Muscle layer of duodenum (tissue), 2 donors: ENCODE results near the gene CLDN22.

Experiments
- H3K27ac ChIP-seq: one replicate; pipeline ENCODE4 v1.7.0; 2013; ENCODE audit warnings: mild to moderate bottlenecking, low read length
- H3K27me3 ChIP-seq: one replicate; pipeline ENCODE4 v1.7.0; 2013; ENCODE audit warnings: low read depth, mild to moderate bottlenecking, control low read depth, low read length
- H3K36me3 ChIP-seq, 2 donors: one replicate each; pipeline ENCODE4 v1.7.0; 2013; ENCODE audit warnings: low read length in 2 of 2, control low read depth in 1 of 2, mild to moderate bottlenecking in 1 of 2; ENCODE audit not compliant: insufficient read depth in 2 of 2, control insufficient read depth in 1 of 2
- H3K4me1 ChIP-seq, 2 donors: one replicate each; pipeline ENCODE4 v1.7.0; 2013; ENCODE audit warnings: low read length in 2 of 2, mild to moderate bottlenecking in 2 of 2, control low read depth in 1 of 2, moderate library complexity in 1 of 2; ENCODE audit not compliant: insufficient read depth in 2 of 2, control insufficient read depth in 1 of 2
- H3K4me3 ChIP-seq, 2 donors: one replicate each; pipeline ENCODE4 v1.7.0; 2013; ENCODE audit warnings: low read length in 2 of 2, low read depth in 1 of 2, mild to moderate bottlenecking in 1 of 2
- H3K9me3 ChIP-seq, 2 donors: one replicate each; pipeline ENCODE4 v1.7.0; 2013; ENCODE audit warnings: low read length in 2 of 2, control low read depth in 1 of 2, mild to moderate bottlenecking in 1 of 2; ENCODE audit not compliant: control insufficient read depth in 1 of 2
- donor health status: healthy.

CLDN22 gene

GRCh38 chr4:183295711-183296110 lies 24.4 kb downstream of the CLDN22 start:
- Histone ChIP-seq H3K4me1 (no peaks in the 10 kb centered on the region), H3K4me3 (no peak overlapping the region), H3K9me3 (no peaks in the 10 kb centered on the region), H3K27ac (no peak overlapping the region), H3K36me3 (peaks cover 11 to 29% of the 10 kb centered on the region in 2 donors), H3K27me3 (no peaks in the 10 kb centered on the region)

DNA sequence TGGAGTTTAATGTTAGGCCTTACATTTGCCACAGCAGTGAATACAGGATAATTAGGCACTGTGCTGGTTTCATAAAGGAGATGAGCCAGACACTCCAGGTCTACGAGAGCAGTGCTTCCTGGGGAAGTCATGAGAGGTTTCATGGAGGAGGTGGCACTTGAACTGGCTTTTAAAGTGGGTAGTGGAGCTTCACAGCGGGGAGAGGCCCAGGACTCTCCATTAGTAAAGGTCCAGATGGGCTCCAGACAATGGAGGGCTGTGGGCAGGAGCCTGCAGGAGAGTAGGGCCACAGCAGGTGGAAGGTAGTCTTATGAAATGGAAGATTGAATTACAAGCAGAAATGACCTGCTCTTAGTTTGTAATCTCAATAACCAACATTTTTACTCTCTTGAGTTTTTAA lies 29.0 kb downstream of the CLDN22 start:
- H3K36me3 ChIP-seq = peaks cover 21 to 59% of the 10 kb centered on the region in 2 donors
- no peak overlapping the region for H3K4me3 ChIP-seq
- no peaks in the 10 kb centered on the region for H3K27me3 ChIP-seq
- no peaks in the 10 kb centered on the region for H3K4me1 ChIP-seq
- H3K27ac ChIP-seq = no peak overlapping the region
- H3K9me3 ChIP-seq = no peaks in the 10 kb centered on the region

DNA sequence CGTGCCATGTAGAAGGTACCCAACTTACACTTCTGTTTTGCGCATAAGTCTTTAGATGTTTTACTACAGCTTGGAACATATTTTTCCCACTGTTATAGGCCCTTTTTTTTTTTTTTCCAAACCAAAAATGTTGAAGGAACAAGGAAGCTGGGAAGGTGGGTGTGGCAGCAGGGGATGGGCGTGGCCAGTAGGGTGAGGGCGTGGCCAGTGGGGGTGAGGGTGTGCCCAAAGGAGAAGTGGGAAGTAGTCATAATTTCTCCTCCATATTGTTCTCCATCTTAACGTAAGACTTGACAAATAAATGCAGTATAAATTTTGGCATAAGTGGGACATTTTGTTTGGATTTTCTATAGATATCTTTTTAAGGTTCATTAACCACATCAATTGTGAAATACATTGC lies 30.4 kb downstream of the CLDN22 start:
- Histone ChIP-seq H3K4me1 (no peaks in the 10 kb centered on the region), H3K9me3 (no peaks in the 10 kb centered on the region), H3K36me3 (peaks cover 16 to 57% of the 10 kb centered on the region in 2 donors), H3K27me3 (no peaks in the 10 kb centered on the region), H3K27ac (no peak overlapping the region), H3K4me3 (no peak overlapping the region)

DNA sequence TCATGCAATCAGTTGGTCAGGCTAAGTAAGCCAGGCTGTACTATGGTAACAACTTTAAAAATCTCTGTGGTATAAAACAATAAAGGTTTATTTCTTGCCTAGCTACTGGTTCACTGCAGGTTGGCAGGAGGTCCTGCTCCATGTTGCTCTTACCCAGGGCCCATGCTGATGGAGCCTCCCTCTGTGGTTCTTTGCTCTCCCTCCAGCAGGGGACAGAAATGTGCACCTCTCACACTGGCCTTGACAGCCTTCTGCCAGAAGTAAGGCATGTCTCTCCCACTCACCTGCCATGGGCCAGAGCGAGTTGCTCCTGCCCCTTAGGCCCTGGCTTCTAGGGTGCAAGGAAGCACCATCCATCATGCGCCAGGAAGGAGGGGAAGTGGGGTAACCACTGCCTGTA lies 31.1 kb downstream of the CLDN22 start:
- no peak overlapping the region for H3K4me3 ChIP-seq
- no peaks in the 10 kb centered on the region for H3K9me3 ChIP-seq
- peaks cover 23 to 63% of the 10 kb centered on the region in 2 donors for H3K36me3 ChIP-seq
- H3K27me3 ChIP-seq = no peaks in the 10 kb centered on the region
- no peak overlapping the region for H3K27ac ChIP-seq
- no peaks in the 10 kb centered on the region for H3K4me1 ChIP-seq

GRCh38 chr4:183287677-183288076 lies 32.4 kb downstream of the CLDN22 start:
- Histone ChIP-seq H3K9me3 (no peaks in the 10 kb centered on the region), H3K4me3 (no peak overlapping the region), H3K27me3 (no peaks in the 10 kb centered on the region), H3K27ac (no peak overlapping the region), H3K4me1 (no peaks in the 10 kb centered on the region), H3K36me3 (peaks cover 30 to 69% of the 10 kb centered on the region in 2 donors)

- H3K27me3 ChIP-seq = no peaks in the 10 kb centered on the region
- no peaks in the 10 kb centered on the region for H3K4me1 ChIP-seq
- no peak overlapping the region for H3K27ac ChIP-seq
- H3K36me3 ChIP-seq = peaks cover 34 to 71% of the 10 kb centered on the region in 2 donors
- H3K9me3 ChIP-seq = no peaks in the 10 kb centered on the region
- no peak overlapping the region for H3K4me3 ChIP-seq
Measured at GRCh38 chr4:183287309-183287659, 32.8 kb downstream of the CLDN22 start.

- no peaks in the 10 kb centered on the region for H3K27me3 ChIP-seq
- no peak overlapping the region for H3K4me3 ChIP-seq
- H3K36me3 ChIP-seq = peaks cover 37 to 75% of the 10 kb centered on the region in 2 donors
- no peak overlapping the region for H3K27ac ChIP-seq
- no peaks in the 10 kb centered on the region for H3K9me3 ChIP-seq
- peaks cover 0 to 3% of the 10 kb centered on the region in 2 donors for H3K4me1 ChIP-seq
Measured at GRCh38 chr4:183286590-183287308, 33.3 kb downstream of the CLDN22 start.

DNA sequence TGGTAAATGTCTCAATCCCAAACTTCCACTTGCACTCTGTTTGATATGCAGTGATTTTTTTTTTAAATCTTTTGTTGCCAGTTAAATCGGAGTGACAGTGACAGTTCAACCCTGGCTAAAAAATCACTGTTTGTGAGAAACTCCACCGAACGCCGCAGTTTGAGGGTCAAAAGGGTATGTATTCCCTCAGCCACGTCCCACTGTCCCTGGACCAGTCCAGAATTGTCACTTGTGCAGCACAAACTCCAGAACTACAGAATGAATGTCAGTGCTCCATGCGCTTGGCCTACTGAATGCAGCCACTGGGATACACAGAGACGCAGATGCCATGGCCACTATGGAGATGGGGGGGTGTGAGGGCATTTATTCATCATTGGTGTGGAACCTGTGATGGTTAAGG lies 34.2 kb downstream of the CLDN22 start:
- Histone ChIP-seq H3K36me3 (peaks cover 37 to 79% of the 10 kb centered on the region in 2 donors), H3K27ac (no peak overlapping the region), H3K4me1 (peaks cover 0 to 4% of the 10 kb centered on the region in 2 donors), H3K27me3 (no peaks in the 10 kb centered on the region), H3K4me3 (no peak overlapping the region), H3K9me3 (no peaks in the 10 kb centered on the region)

DNA sequence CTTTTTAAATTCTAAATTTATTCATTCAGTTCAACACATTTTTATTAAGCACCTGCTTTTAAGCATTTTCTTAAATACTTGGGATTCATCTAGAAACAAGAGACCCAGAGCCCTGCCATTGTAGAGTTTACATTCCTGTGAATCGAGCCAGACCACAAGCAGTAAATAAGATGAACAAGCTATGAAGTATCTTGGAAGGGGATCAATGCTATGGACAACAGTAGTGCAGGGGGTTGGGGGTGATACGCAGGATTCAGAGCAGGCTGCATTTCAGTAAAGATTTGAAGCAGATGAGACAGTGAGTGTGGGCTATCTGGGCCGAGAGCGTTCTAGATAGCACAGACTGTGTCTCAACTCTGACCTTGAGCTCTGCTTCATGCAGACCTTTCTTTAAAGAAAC lies 35.1 kb downstream of the CLDN22 start:
- H3K27ac ChIP-seq = no peak overlapping the region
- no peaks in the 10 kb centered on the region for H3K9me3 ChIP-seq
- H3K4me3 ChIP-seq = no peak overlapping the region
- H3K27me3 ChIP-seq = no peaks in the 10 kb centered on the region
- H3K36me3 ChIP-seq = peaks cover 42 to 73% of the 10 kb centered on the region in 2 donors
- peaks cover 0 to 4% of the 10 kb centered on the region in 2 donors for H3K4me1 ChIP-seq

GRCh38 chr4:183284258-183284785 lies 35.8 kb downstream of the CLDN22 start:
- H3K27me3 ChIP-seq = no peaks in the 10 kb centered on the region
- H3K9me3 ChIP-seq = no peaks in the 10 kb centered on the region
- peaks cover 42 to 66% of the 10 kb centered on the region in 2 donors for H3K36me3 ChIP-seq
- H3K4me3 ChIP-seq = no peak overlapping the region
- H3K4me1 ChIP-seq = peaks cover 0 to 4% of the 10 kb centered on the region in 2 donors
- no peak overlapping the region for H3K27ac ChIP-seq

GRCh38 chr4:183276106-183276505 lies 44.0 kb downstream of the CLDN22 start:
- H3K36me3 ChIP-seq = peaks cover 26 to 47% of the 10 kb centered on the region in 2 donors
- H3K27me3 ChIP-seq = no peaks in the 10 kb centered on the region
- no peaks in the 10 kb centered on the region for H3K4me1 ChIP-seq
- no peak overlapping the region for H3K27ac ChIP-seq
- peaks cover 7 to 13% of the 10 kb centered on the region in 2 donors for H3K9me3 ChIP-seq
- H3K4me3 ChIP-seq = no peak overlapping the region

- no peak overlapping the region for H3K4me3 ChIP-seq
- H3K9me3 ChIP-seq = peaks cover 7 to 13% of the 10 kb centered on the region in 2 donors
- H3K4me1 ChIP-seq = no peaks in the 10 kb centered on the region
- H3K27me3 ChIP-seq = no peaks in the 10 kb centered on the region
- H3K36me3 ChIP-seq = peaks cover 38 to 62% of the 10 kb centered on the region in 2 donors
- H3K27ac ChIP-seq = no peak overlapping the region
Measured at GRCh38 chr4:183272384-183272783, 47.7 kb downstream of the CLDN22 start.
